HG03159 (cell line): ENCODE measurements around the gene WDR83.
"Not testable (repeated sequence)": the region's sequence is repeated elsewhere in the genome, so short reads cannot be mapped to it uniquely, and the experiment has no call there.

Source experiments
- ATAC-seq: cut with Tn5 transposase; IDR thresholded peaks from one replicate; pipeline ENCODE4 v1.9.1; 2021; ENCODE audit warnings: mild to moderate bottlenecking, moderate library complexity; ENCODE audit not compliant: unreplicated experiment

WDR83 gene

DNA sequence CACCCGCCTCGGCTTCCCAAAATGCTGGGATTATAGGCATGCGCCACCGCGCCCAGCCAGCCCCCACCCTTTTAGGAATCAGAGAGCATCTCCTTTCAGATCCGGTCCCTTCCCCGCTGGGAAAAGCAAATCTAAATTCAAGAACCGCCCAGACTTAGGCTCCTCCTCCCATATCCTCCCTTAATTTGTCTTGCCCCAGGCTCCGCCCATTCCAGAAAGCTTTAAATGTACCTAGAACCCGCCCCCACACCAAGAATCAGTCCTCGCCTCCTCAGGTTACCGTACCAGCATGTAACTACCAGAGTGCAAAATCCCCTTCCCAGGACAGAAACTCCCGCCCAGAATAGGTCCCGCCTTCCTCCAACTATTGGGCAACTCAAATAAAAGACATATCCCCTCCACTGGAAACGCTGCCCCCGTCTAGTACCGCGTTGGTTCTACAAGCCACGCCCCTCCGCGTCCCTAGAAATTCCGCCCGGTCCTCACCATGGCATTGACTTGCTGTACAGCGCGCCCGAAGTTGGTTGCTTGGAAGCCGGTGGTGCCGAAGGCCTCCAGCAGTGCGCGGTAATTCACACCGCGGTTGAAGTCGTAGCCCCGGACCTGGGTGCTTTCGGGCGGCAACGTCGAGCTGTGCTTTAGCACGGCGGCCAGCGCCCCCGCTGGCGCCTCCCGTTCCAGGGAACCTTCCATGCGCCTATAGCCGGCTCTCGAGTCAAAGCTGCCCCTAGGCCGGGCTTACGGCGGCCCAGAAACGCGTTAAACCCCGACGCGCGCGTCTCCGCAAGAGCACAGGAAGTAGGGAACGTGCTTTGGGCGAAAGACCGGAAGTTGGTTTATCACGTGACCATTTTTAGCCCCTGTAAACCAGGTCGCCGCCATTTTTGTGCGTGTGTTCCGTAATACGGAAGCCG, 14.7 kb downstream of the WDR83 start, which contains the start of gene DHPS:
TSS of gene DHPS (minus strand) at position 807 of the 914 bp plus-strand sequence. CDS start at position 693, 114 bp downstream.
- peak; percentile 60 for ATAC-seq

DNA sequence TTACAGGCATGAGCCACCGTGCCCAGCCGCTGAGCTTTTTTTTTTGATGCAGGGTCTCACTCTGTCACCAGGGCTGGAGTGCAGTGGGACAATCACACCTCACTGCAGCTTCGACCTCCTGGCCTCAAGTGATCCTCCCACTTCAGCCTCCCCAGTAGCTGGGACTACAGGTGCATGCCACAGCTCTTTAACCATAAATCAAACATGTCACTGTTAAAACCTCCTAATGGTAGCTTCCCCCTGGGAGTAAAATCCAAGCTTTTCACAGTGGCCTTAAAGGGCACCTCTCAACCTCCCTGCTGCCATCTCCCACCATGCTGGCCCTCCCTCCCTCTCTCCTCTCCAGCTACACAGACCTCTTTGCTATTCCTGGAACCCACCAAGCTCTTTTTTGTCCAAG, 19.2 kb downstream of the WDR83 start:
- no peak for ATAC-seq

DNA sequence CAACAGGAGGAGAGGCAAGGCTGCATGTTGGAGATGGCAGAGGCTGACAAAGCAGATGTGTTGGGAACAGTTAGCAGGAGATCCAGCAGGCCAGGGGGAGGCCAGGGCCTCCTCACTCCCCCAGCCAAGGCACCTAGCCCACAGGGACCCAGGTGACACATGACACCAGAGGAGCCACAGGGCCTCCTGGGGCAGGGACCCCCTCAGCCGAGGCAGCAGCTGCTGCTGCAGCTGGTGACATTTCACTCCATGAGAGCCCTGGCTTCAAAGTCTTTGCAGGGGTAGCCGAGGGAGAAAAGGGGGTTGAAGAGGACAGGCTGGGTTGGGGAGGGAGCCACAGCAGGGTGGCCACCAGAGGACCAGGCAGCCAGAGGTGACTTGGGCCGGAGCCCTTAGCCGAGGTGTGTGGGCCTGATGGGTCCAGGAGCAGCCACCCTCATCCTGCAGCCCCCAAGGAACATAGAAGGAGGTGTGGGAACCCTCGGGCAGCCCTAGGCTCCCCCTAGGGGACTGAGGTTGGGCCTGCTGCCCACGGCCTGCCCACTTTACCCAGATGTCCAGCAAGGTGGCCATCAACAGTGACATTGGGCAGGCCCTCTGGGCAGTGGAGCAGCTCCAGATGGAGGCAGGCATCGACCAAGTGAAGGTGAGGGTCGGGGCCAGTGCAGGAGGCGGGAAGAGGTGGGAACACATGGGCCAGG, 21.0 kb downstream of the WDR83 start, which contains the start of gene GNG14:
TSS of gene GNG14 (plus strand) at position 503 of the 701 bp plus-strand sequence. CDS start at position 554, 51 bp downstream.
- no peak for ATAC-seq

DNA sequence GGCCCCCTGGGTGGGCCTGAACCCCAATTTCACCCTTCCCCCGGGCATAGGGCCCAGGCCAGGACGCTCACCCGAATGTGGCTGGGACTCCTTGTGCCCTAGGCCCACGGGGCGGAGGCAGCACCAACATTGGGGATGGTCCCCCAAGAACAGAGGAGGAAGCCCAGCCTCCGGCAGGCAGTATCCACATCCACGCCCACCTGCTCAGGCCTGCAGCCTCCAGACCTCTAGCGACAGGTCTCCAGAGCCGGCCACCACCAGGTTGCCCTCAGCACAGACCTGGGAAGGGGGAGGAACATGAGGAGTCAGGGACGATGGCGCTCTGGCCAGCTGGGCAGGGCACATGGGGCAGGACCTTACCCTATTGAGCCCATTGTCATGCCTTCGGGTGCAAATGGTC, 22.4 kb downstream of the WDR83 start:
- no peak for ATAC-seq

- ATAC-seq, result no peak
Observed at GRCh38 chr19:12689581-12690216, 23.1 kb downstream of the WDR83 start.

DNA sequence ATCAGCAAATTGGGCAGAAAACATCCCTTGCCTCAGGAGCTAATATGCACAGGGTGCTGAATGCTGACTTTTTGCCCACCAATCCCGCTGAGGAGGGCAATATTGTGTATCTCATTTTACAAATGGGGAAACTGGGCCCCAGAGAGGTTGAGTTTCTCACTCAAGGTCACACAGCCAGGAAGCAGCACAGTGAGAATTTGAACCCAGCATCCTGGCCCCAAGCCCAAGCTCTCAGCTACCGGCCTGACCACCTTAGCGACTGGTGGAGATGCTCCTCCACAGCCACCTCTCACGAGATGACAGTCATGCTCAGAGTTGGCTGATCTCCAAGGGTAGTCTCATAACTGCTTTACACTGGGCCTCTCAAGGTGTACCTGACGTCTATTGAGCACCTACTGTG, 26.4 kb downstream of the WDR83 start:
- ATAC-seq, result no peak

GRCh38 chr19:12694641-12695040, 28.0 kb downstream of the WDR83 start:
- no peak for ATAC-seq

- no peak for ATAC-seq
Observed at GRCh38 chr19:12695096-12695495, 28.5 kb downstream of the WDR83 start.

DNA sequence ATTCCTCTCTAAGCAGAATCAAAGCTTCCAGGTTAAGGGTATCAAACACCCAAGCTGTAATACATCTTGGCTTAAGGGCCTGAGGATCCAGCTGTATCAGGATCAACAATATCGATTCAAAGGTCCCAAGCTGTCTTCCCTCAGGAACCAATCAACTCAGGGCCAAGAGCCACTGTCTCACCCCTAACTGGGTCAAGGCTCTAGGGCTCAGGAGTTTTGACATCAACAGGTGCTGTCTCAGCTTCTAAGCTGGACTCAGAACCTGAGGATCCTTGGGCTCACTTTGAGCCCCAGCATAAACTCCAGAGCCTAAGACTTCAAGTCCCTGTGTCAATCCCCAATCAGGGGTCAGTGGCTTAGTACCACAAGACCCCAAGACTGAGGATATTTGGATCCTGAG, 28.9 kb downstream of the WDR83 start:
- no peak for ATAC-seq

DNA sequence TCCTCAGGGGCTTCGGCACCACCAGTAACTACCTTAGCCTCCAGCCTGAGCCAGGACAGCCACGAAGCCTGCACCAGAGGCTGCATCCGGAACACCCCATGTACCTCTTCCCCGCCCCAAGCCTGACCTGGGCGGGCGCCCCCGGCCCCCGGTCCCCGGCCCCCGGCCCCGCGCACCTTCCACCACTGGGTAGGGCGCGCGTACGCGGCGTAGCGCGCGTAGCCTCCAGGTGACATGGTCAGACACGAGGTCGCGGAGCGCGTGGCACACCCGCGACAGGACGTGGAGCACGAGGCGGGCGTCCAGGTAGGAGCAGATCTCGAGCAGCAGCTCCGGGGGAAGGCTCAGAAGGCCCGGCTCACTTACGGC, 29.4 kb downstream of the WDR83 start:
- ATAC-seq, result peak; percentile 28

DNA sequence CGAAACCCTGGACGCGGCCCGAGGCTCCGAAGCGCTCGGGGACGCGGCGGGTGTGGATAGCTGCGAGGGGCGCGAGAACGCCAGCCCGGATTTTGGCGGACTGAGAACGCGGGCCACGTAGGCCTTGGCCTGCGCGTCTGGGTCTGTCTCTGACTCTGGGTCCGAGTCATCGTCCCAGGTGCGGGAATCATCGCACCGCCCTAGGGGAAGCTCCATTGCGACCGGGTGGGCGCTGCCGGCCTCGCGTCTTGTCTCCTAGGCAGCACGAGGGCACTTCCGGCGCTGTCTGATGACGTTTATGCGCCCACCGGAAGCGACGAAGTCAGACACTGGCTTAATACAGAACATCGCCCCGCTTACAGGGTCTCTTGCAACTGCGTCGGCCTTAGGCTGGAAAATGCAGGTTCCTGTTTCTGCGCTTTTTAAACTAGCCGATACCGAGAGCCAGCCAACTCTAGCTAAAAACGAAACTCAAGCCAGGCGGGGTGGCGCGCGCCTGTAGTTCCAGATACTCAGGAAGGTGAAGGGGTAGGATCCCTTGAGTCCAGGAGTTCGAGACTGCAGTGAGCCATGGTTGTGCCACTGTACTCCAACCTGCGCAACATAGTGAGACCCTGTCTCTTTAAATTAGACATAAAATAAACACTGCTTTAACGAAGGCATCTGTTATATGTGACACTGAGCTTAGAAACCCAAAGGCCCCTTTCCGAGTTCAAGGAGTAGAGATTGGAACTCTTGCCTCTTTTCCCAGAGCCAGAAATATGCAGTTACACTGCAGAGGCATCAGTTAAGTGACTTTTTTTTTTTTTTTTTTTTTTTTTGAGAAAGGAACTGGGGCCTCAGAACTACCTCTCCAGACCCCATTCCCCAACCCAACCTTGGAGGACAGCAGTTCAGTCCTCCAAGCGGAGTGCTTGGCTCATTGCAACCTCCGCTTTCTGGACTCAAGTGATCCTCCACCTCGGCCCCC, 30.0 kb downstream of the WDR83 start, which contains the start of gene FBXW9:
TSS of gene FBXW9 (minus strand) at position 266 of the 970 bp plus-strand sequence. CDS start at position 216, 50 bp downstream.
- ATAC-seq, result peak; percentile 79

DNA sequence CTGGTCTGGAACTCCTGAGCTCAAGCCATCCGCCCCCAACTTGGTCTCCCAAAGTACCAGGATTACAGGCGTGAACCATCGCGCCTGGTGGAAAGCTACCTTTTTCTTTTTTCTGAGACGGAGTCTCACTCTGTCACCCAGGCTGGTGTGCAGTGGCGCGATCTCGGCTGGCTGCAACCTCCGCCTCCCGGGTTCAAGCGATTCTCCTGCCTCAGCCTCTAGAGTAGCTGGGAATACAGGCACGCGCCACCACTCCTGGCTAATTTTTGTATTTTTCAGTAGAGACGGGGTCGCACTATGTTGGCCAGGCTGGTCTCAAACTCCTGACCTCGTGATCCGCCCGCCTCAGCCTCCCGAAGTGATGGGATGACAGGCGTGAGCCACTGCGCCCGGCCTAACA, 30.8 kb downstream of the WDR83 start:
- not testable (repeated sequence) for ATAC-seq

DNA sequence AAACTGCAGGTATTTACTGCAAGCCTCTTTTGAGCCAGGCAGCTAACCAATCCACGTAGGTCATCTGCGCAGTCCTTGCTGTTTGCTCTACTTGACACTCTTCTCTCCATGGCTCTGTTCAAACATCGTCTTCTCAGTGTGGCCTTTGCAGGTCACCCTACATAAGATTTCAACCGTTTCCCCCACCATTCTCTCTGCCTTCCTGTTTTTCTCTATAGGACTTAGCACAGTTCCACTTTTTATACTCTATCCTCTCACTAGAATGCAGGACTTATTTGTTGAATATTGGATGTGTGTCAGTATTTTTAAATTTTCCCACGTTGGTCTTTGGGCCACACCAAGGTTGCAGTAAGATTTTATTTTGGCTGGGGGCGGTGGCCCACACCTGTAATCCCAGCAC, 31.5 kb downstream of the WDR83 start:
- no peak for ATAC-seq

- no peak for ATAC-seq
Observed at GRCh38 chr19:12701596-12702282, 35.1 kb downstream of the WDR83 start.

DNA sequence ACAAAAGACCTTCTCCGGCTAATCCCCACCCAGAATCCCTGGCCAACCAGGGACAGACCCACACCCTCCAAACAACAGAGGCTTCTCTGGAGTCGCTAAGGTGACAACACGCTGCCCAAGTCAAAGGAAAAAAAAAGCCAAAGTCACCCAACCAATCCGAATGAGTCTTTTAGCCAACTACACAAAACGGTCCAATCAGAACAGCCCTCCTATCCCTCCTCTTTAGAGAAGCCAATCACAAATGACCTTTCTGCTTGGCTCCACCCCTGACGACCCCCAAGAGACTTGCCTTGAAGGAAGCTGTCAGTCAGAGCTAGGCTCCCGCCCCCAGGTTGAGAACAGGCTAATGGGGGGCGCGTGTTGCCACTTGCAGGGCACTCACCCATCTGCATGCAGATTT, 36.4 kb downstream of the WDR83 start:
- ATAC-seq, result no peak

DNA sequence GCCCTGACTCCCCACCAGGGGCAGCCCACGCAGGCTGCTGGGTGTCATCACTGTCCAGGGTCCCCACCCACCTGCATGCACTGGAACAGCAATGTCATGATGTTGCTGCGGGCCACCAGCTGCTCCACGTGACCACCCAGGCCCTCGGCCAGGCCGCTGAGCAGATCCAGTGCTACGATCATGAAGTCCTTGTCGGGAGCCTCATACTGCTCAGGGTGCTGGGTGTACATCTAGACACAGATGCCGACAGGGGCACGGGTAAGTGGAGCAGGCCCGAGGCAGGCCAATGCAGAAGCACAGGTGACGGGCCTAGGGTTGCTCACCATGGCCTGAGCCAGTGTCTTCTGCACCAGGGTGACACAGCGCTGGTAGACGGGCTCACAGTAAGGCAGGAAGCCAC, 38.6 kb downstream of the WDR83 start:
- ATAC-seq, result no peak

DNA sequence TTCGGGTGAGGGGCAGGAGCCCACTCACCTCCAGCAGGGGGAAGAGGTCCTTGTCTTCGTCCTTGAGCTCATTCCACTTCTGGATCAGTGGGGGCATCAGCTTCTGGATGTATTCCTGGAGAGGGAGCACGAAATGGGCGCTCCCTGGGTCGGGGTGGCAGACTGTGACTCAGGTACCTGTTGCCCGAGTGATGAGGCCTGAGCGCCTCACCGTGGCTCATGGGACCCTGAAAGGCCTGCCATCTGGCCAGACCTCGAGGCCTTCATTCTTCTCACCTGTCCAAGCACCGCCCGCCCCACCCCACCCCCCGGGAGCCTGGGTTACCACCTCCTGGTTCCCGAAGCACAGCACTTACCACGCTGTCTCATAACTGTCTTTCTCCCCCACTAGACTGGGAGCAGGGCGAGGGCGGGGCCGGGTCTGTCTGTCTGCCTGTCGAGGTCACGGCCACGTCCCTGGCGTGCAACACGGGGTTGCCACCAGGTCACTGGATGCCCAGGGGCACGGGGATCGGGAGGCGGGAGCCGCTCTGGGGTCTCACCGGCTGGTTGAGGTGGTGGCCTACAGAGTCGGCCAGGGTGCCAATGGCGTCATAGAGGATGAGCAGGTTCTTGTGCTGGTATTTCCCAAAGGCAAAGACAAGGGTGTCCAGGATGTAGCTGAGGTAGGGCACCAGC, 39.2 kb downstream of the WDR83 start:
- ATAC-seq, result no peak

DNA sequence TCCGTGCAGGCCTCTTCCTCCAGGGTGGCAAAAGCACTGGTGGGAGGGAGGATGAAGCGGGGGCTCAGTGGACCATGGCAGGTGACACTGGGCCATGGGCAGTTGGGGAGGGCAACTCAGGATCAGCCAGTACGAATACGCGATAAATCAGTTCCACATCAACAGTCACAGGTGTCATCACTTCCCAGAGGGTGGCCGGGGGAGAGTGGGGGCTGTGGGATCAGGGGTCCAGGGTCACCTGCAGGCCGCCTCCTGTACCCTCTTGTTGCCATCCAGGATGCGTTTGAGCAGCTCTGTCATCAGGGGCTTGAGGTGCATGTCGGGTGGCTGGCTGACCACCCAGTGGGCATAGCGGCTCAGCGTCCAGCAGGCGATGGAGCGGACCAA, 39.7 kb downstream of the WDR83 start:
- no peak for ATAC-seq

DNA sequence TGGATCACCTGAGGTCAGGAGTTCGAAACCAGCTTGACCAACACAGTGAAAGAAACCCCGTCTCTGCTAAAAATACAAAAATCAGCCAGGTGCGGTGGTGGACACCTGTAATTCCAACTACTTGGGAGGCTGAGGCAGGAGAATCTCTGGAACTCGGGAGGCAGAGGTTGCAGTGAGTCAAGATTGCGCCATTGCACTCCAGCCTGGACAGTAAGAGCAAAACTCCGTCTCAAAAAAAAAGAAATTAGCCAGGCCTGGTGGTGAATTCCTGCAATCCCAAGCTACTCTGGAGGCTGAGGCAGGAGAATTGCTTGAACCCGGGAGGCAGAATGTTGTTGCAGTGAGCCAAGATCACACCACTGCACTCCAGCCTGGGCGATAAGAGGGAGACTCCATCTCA, 42.0 kb downstream of the WDR83 start:
- no peak for ATAC-seq
